Dendritic cell treated with granulocyte-macrophage colony-stimulating factor and Interleukin-4, amounts not matched to agents 40 ng/mL and 50 ng/mL, for 4 days (primary cell): ENCODE data around the gene CCL11.

Experiments
- H3K27ac Mint-ChIP-seq: one replicate; pipeline ENCODE4 v1.8.0; 2022; ENCODE audit warnings: mild to moderate bottlenecking, mixed read lengths
- H3K27me3 Mint-ChIP-seq: one replicate; pipeline ENCODE4 v1.8.0; 2022; ENCODE audit warnings: mild to moderate bottlenecking, mixed read lengths
- H3K36me3 Mint-ChIP-seq: one replicate; pipeline ENCODE4 v1.8.0; 2022; ENCODE audit warnings: low read depth, mixed read lengths
- H3K4me1 Mint-ChIP-seq: one replicate; pipeline ENCODE4 v1.8.0; 2022; ENCODE audit warnings: low read depth, mixed read lengths
- H3K4me3 Mint-ChIP-seq: one replicate; pipeline ENCODE4 v1.8.0; 2022; ENCODE audit warnings: mild to moderate bottlenecking, moderate library complexity, mixed read lengths
- H3K9me3 Mint-ChIP-seq: one replicate; pipeline ENCODE4 v1.8.0; 2022; ENCODE audit warnings: mixed read lengths
- intact Hi-C: fragments of 100-400 bp; cut with micrococcal nuclease; formaldehyde crosslinking; loops from one replicate; pipeline ENCODE4 v1.15.0; 2022

Gene CCL11

GRCh38 chr17:34269969-34270368 is 15.6 kb upstream of the CCL11 start, which contains the start of gene CCL7:
Gene CCL7 (plus strand): TSS chr17:34270221. CDS start chr17:34270291, 70 bp downstream.
- peaks cover 34% of the 10 kb centered on the region for H3K4me1 Mint-ChIP-seq
- H3K4me3 Mint-ChIP-seq = no peak within 1 kb of the TSS
- H3K27ac Mint-ChIP-seq = no peak within 1 kb of the TSS
- no peaks in the 10 kb centered on the region for H3K36me3 Mint-ChIP-seq
- no peaks in the 10 kb centered on the region for H3K9me3 Mint-ChIP-seq
- peaks cover 38% of the 10 kb centered on the region for H3K27me3 Mint-ChIP-seq
- intact Hi-C loops = no loop called here

GRCh38 chr17:34275881-34276280 is 9.7 kb upstream of the CCL11 start:
- Mint-ChIP-seq H3K4me1 (peaks cover 8% of the 10 kb centered on the region), H3K27me3 (peaks cover 47% of the 10 kb centered on the region), H3K9me3 (no peaks in the 10 kb centered on the region), H3K27ac (no peak overlapping the region), H3K4me3 (no peak overlapping the region), H3K36me3 (no peaks in the 10 kb centered on the region)
- intact Hi-C loops = no loop called here

GRCh38 chr17:34276826-34277225 is 8.7 kb upstream of the CCL11 start:
- intact Hi-C loops = no loop called here
- Mint-ChIP-seq H3K4me1 (peaks cover 8% of the 10 kb centered on the region), H3K4me3 (no peak overlapping the region), H3K27ac (no peak overlapping the region), H3K9me3 (no peaks in the 10 kb centered on the region), H3K27me3 (peaks cover 49% of the 10 kb centered on the region), H3K36me3 (no peaks in the 10 kb centered on the region)

- Mint-ChIP-seq H3K4me3 (no peak overlapping the region), H3K4me1 (peaks cover 8% of the 10 kb centered on the region), H3K36me3 (no peaks in the 10 kb centered on the region), H3K27ac (no peak overlapping the region), H3K27me3 (peaks cover 67% of the 10 kb centered on the region), H3K9me3 (no peaks in the 10 kb centered on the region)
- intact Hi-C loops = no loop called here
These were observed 2.0 kb upstream of the CCL11 start for GRCh38 chr17:34283571-34283970.

GRCh38 chr17:34287875-34288274 is 2.3 kb downstream of the CCL11 start:
- Mint-ChIP-seq H3K4me3 (no peak overlapping the region), H3K27ac (no peak overlapping the region)
- intact Hi-C loops = no loop called here

GRCh38 chr17:34290586-34290985 is 5.0 kb downstream of the CCL11 start:
- Mint-ChIP-seq H3K4me1 (peaks cover 6% of the 10 kb centered on the region), H3K9me3 (no peaks in the 10 kb centered on the region), H3K36me3 (no peaks in the 10 kb centered on the region), H3K27me3 (peaks cover 51% of the 10 kb centered on the region), H3K27ac (no peak overlapping the region), H3K4me3 (no peak overlapping the region)
- intact Hi-C loops = no loop called here

More at GRCh38 chr17:34287875-34288274, 2.3 kb downstream of the CCL11 start:
- Mint-ChIP-seq H3K4me1 (peaks cover 8% of the 10 kb centered on the region), H3K9me3 (no peaks in the 10 kb centered on the region), H3K36me3 (no peaks in the 10 kb centered on the region), H3K27me3 (peaks cover 57% of the 10 kb centered on the region)

- Mint-ChIP-seq H3K36me3 (no peaks in the 10 kb centered on the region), H3K27ac (no peak overlapping the region), H3K4me3 (no peak overlapping the region), H3K9me3 (no peaks in the 10 kb centered on the region), H3K27me3 (peaks cover 43% of the 10 kb centered on the region), H3K4me1 (no peaks in the 10 kb centered on the region)
- intact Hi-C loops = no loop called here
These were observed 6.3 kb downstream of the CCL11 start for GRCh38 chr17:34291721-34292348.

- Mint-ChIP-seq H3K4me3 (no peak overlapping the region), H3K27me3 (peaks cover 10% of the 10 kb centered on the region), H3K9me3 (no peaks in the 10 kb centered on the region), H3K4me1 (peaks cover 60% of the 10 kb centered on the region), H3K36me3 (no peaks in the 10 kb centered on the region), H3K27ac (no peak overlapping the region)
- intact Hi-C loops = no loop called here
These were observed 13.5 kb downstream of the CCL11 start for GRCh38 chr17:34299027-34299426.

- Mint-ChIP-seq H3K9me3 (no peaks in the 10 kb centered on the region), H3K27ac (peak overlapping the region; percentile 25), H3K36me3 (no peaks in the 10 kb centered on the region), H3K4me1 (peaks cover 69% of the 10 kb centered on the region), H3K27me3 (peaks cover 19% of the 10 kb centered on the region), H3K4me3 (no peak overlapping the region)
- intact Hi-C loops = loop anchor here (5.0 kb wide), 1 partner anchor 38 kb away; no protein-coding TSS in a partner anchor
These were observed 14.5 kb downstream of the CCL11 start for GRCh38 chr17:34299956-34300577.

- Mint-ChIP-seq H3K4me3 (no peak overlapping the region), H3K27me3 (peaks cover 18% of the 10 kb centered on the region)
These were observed 15.3 kb downstream of the CCL11 start for GRCh38 chr17:34300652-34301370.

GRCh38 chr17:34301986-34302385 is 16.4 kb downstream of the CCL11 start:
- H3K4me3 Mint-ChIP-seq = no peak overlapping the region
- H3K36me3 Mint-ChIP-seq = no peaks in the 10 kb centered on the region
- H3K4me1 Mint-ChIP-seq = peaks cover 86% of the 10 kb centered on the region
- H3K27ac Mint-ChIP-seq = peak overlapping the region; percentile 56
- peaks cover 18% of the 10 kb centered on the region for H3K27me3 Mint-ChIP-seq
- intact Hi-C loops = loop anchor here (5.0 kb wide), 1 partner anchor 40 kb away; no protein-coding TSS in a partner anchor
- H3K9me3 Mint-ChIP-seq = no peaks in the 10 kb centered on the region

More at GRCh38 chr17:34300652-34301370, 15.3 kb downstream of the CCL11 start:
- intact Hi-C loops = loop anchor here (5.0 kb wide), 1 partner anchor 39 kb away; no protein-coding TSS in a partner anchor
- Mint-ChIP-seq H3K4me1 (peaks cover 77% of the 10 kb centered on the region), H3K9me3 (no peaks in the 10 kb centered on the region), H3K27ac (peak overlapping the region; percentile 25), H3K36me3 (no peaks in the 10 kb centered on the region)

- Mint-ChIP-seq H3K9me3 (no peaks in the 10 kb centered on the region), H3K4me3 (peak overlapping the region; percentile 15), H3K27me3 (peaks cover 18% of the 10 kb centered on the region), H3K36me3 (no peaks in the 10 kb centered on the region), H3K27ac (peak overlapping the region; percentile 56), H3K4me1 (peaks cover 92% of the 10 kb centered on the region)
- intact Hi-C loops = loop anchor here (5.0 kb wide), 1 partner anchor 40 kb away; no protein-coding TSS in a partner anchor
These were observed 17.1 kb downstream of the CCL11 start for GRCh38 chr17:34302636-34303035.

GRCh38 chr17:34303606-34304005 is 18.1 kb downstream of the CCL11 start:
- Mint-ChIP-seq H3K27me3 (peaks cover 11% of the 10 kb centered on the region), H3K36me3 (no peaks in the 10 kb centered on the region), H3K4me3 (no peak overlapping the region), H3K27ac (peak overlapping the region; percentile 56), H3K9me3 (no peaks in the 10 kb centered on the region), H3K4me1 (peaks cover 96% of the 10 kb centered on the region)
- intact Hi-C loops = loop anchor here (5.0 kb wide), 1 partner anchor 41 kb away; no protein-coding TSS in a partner anchor

- Mint-ChIP-seq H3K27me3 (peaks cover 10% of the 10 kb centered on the region), H3K27ac (peak overlapping the region; percentile 56), H3K4me3 (no peak overlapping the region), H3K9me3 (no peaks in the 10 kb centered on the region), H3K36me3 (no peaks in the 10 kb centered on the region), H3K4me1 (peaks cover 90% of the 10 kb centered on the region)
- intact Hi-C loops = no loop called here
These were observed 19.5 kb downstream of the CCL11 start for GRCh38 chr17:34305061-34305460.
